Panc1 (cell line): Measurements from ENCODE around the gene MED13L. TPM values are rescaled to one million over a fixed set of nuclear protein-coding genes. Genes with fewer than 3 reads are reported as not detected.

Source experiments
- ATAC-seq: fragments of 200-7000 bp; cut with Tn5 transposase; 2 replicates; pipeline ENCODE4 v1.9.1; 2020; ENCODE audit warnings: mild to moderate bottlenecking, moderate library complexity
- BruUV-seq: library from RNA; stranded (reverse); fragments of 400-500 nt; replicated peaks from 2 replicates; lab custom pipeline; 2021; lab: Mats Ljungman, UMichigan
- CTCF ChIA-PET: fragments of 300-600 bp; sonication (Branson Sonifier 250); formaldehyde crosslinking; loops from one replicate; lab custom pipeline; 2022; ENCODE audit warnings: antibody characterized with exemption; lab: Charles Lee
- POLR2A ChIA-PET: fragments of 300-600 bp; sonication (Branson Sonifier 250); formaldehyde crosslinking; loops from one replicate; lab custom pipeline; 2022; ENCODE audit warnings: antibody characterized with exemption; lab: Charles Lee
- DNase-seq: peaks from one replicate; pipeline ENCODE4 v3.0.0-alpha.2; 2010; ENCODE audit warnings: low read depth, low spot score
- H3K27ac ChIP-seq: 2 replicates; pipeline ENCODE4 v1.5.1; 2011; ENCODE audit warnings: mild to moderate bottlenecking, low read length, inconsistent platforms
- H3K27me3 ChIP-seq: fragments of 200-500 bp; sonication (Bioruptor generic); 2 replicates; pipeline ENCODE4 v1.6.0; 2014; ENCODE audit warnings: low read length, inconsistent platforms; ENCODE audit not compliant: control insufficient read depth, insufficient read depth
- H3K36me3 ChIP-seq: fragments of 200-500 bp; sonication (Bioruptor generic); 2 replicates; pipeline ENCODE4 v1.5.1; 2014; ENCODE audit warnings: inconsistent platforms, mild to moderate bottlenecking, low read length, moderate library complexity; ENCODE audit not compliant: control insufficient read depth, insufficient read depth
- H3K4me1 ChIP-seq: 2 replicates; pipeline ENCODE4 v1.5.1; 2011; ENCODE audit warnings: inconsistent platforms, mild to moderate bottlenecking, low read length, moderate library complexity; ENCODE audit not compliant: control insufficient read depth, insufficient read depth
- H3K4me3 ChIP-seq, 2 experiments: 2 replicates each; pipeline ENCODE4 v1.5.1; 2011 to 2012; ENCODE audit warnings: low read depth in 2 of 2, low read length in 2 of 2, mild to moderate bottlenecking in 2 of 2, inconsistent platforms in 1 of 2, moderate library complexity in 1 of 2
- H3K9me3 ChIP-seq: fragments of 200-500 bp; sonication (Bioruptor generic); 2 replicates; pipeline ENCODE4 v1.5.1; 2014; ENCODE audit warnings: low read depth, mild to moderate bottlenecking, inconsistent platforms, low read length, moderate library complexity; ENCODE audit not compliant: control insufficient read depth, insufficient read depth
- POLR2AphosphoS5 ChIP-seq: IDR thresholded peaks from 2 replicates; pipeline ENCODE4 v1.6.1; 2012; ENCODE audit warnings: mild to moderate bottlenecking, low read depth, low read length, moderate library complexity
- SIN3A ChIP-seq: IDR thresholded peaks from 2 replicates; pipeline ENCODE4 v1.6.1; 2012; ENCODE audit warnings: low read depth, mild to moderate bottlenecking, low read length, moderate library complexity, borderline replicate concordance; ENCODE audit not compliant: insufficient read depth
- TCF7L2 ChIP-seq: IDR thresholded peaks from 2 replicates; pipeline ENCODE4 v1.6.1; 2011; ENCODE audit warnings: mild to moderate bottlenecking, low read depth, low read length, inconsistent platforms
- in situ Hi-C: cut with HindIII; loops from 2 replicates; pipeline ENCODE4 v1.10.0; 2016; ENCODE audit warnings: low sequenced_read_pairs, low pct_unique_long_range_greater_than_20kb
- intact Hi-C: fragments of 100-400 bp; cut with micrococcal nuclease; formaldehyde crosslinking; loops from one replicate; pipeline ENCODE4 v1.10.0; 2022; ENCODE audit not compliant: unreplicated experiment
- total RNA-seq: library from RNA; stranded (reverse); gene quantifications from one replicate; pipeline ENCODE4 v1.2.1, GENCODE V29; 2021; ENCODE audit not compliant: unreplicated experiment
- TF ChIP-seq, protein P1 (sequence below): fragments of 450-650 bp; IDR thresholded peaks from 2 replicates; pipeline ENCODE4 v1.5.1; 2017; ENCODE audit warnings: mild to moderate bottlenecking
- TF ChIP-seq, protein P2 (sequence below), 2 experiments: IDR thresholded peaks; 2 replicates each; pipeline ENCODE4 v1.6.1; 2011 to 2012; ENCODE audit warnings: low read depth in 2 of 2, control low read depth in 1 of 2, low read length in 1 of 2, mild to moderate bottlenecking in 1 of 2, moderate library complexity in 1 of 2; ENCODE audit not compliant: insufficient read depth in 1 of 2

MED13L gene
- total RNA-seq, 1 experiment from 2014 or later: 170 TPM

DNA sequence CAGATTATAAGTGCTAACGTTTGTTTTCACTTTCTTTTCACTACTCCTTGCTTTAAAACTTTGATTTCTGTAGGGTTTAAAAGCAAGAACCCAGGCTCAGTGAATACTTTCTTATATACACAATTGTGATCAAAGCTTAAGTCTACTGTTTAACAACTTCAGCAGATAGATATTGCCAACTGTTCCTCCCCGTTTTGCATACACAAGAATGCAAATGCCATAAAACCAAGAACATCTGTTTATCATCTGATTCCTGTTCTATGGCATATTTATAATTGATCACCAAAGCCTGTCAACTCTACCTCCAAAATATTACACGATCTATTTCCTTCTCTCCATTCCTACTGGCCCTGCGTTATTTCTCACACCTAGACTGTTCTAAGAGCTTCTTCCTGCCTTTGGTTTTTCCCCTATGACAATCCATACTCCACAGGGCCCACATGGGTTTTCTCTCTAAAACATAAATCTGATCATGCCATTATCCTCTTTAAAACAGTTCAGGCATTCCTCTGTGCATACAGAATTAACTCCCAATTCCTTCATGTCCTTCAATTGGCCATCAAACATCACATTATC is 15.9 kb downstream of the MED13L start:
- intact Hi-C loops: no loop called here
- Histone ChIP-seq H3K4me3 (no peak overlapping the region), H3K27me3 (no peaks in the 10 kb centered on the region), H3K4me1 (peaks cover 95% of the 10 kb centered on the region), H3K27ac (peak overlapping the region; percentile 3; the same call in 1 of the 2 replicates), H3K9me3 (no peaks in the 10 kb centered on the region), H3K36me3 (no peaks in the 10 kb centered on the region; the same call in 1 of the 2 replicates)
- TF ChIP-seq POLR2AphosphoS5 (no peak), SIN3A (no peak), TCF7L2 (no peak)
- TF ChIP-seq, protein P1, sequence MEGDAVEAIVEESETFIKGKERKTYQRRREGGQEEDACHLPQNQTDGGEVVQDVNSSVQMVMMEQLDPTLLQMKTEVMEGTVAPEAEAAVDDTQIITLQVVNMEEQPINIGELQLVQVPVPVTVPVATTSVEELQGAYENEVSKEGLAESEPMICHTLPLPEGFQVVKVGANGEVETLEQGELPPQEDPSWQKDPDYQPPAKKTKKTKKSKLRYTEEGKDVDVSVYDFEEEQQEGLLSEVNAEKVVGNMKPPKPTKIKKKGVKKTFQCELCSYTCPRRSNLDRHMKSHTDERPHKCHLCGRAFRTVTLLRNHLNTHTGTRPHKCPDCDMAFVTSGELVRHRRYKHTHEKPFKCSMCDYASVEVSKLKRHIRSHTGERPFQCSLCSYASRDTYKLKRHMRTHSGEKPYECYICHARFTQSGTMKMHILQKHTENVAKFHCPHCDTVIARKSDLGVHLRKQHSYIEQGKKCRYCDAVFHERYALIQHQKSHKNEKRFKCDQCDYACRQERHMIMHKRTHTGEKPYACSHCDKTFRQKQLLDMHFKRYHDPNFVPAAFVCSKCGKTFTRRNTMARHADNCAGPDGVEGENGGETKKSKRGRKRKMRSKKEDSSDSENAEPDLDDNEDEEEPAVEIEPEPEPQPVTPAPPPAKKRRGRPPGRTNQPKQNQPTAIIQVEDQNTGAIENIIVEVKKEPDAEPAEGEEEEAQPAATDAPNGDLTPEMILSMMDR: no peak
- TF ChIP-seq, protein P2, sequence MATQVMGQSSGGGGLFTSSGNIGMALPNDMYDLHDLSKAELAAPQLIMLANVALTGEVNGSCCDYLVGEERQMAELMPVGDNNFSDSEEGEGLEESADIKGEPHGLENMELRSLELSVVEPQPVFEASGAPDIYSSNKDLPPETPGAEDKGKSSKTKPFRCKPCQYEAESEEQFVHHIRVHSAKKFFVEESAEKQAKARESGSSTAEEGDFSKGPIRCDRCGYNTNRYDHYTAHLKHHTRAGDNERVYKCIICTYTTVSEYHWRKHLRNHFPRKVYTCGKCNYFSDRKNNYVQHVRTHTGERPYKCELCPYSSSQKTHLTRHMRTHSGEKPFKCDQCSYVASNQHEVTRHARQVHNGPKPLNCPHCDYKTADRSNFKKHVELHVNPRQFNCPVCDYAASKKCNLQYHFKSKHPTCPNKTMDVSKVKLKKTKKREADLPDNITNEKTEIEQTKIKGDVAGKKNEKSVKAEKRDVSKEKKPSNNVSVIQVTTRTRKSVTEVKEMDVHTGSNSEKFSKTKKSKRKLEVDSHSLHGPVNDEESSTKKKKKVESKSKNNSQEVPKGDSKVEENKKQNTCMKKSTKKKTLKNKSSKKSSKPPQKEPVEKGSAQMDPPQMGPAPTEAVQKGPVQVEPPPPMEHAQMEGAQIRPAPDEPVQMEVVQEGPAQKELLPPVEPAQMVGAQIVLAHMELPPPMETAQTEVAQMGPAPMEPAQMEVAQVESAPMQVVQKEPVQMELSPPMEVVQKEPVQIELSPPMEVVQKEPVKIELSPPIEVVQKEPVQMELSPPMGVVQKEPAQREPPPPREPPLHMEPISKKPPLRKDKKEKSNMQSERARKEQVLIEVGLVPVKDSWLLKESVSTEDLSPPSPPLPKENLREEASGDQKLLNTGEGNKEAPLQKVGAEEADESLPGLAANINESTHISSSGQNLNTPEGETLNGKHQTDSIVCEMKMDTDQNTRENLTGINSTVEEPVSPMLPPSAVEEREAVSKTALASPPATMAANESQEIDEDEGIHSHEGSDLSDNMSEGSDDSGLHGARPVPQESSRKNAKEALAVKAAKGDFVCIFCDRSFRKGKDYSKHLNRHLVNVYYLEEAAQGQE (IDR thresholded peaks at IDR 0.05; ENCODE audit: insufficient read depth in 1 of 2, low read depth in 2 of 2, low read length in 1 of 2): no peak
- no peak for ATAC-seq
- ChIA-PET POLR2A (no interaction called here), CTCF (interaction anchor here (0.7 kb wide), 1 partner anchor 712 kb away, joined by 7 read pairs; no protein-coding TSS in a partner anchor)
- DNase-seq: no peak
- BruUV-seq: no TSS peak
- in situ Hi-C loops: no loop called here

DNA sequence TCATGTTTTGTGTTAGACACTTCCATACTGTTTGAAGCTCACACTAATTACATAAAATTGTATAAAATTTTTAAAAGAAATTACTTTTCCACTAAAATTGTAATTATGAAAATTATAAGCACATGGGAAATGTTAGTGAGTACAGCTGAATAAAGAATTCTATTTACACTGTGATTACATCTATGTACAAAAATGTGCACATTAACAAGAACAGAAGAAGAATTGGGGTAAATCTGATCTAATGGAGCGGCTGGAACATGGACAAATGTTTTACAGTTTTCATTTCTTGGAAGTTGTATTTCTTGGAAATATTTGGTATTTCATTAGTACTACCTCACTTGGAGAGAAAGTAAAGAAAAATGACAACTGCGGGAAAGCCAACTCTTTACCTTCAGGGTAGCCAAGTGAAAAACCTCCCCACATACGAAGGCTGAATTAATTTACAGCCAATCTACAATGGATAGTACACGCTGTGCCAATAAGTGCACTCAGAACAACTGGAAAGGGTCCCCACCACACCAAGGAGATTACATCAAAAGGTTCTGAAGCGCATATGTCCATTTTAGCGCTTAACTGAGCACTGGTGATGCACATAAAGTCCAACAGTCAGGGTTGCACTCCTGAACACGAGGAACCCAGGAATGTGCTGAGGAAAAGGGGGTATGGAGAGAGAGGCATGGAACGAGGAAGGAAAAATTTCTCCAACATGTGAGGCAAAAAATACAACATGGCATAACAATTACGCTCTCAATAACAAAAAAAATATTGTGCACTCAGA is 17.5 kb downstream of the MED13L start:
- ChIA-PET CTCF (no interaction called here), POLR2A (no interaction called here)
- ATAC-seq (no peak), DNase-seq (no peak)
- H3K27me3 ChIP-seq: no peaks in the 10 kb centered on the region
- peak overlapping the region; percentile 8; the same call in 1 of the 2 replicates for H3K27ac ChIP-seq
- peaks cover 89% of the 10 kb centered on the region for H3K4me1 ChIP-seq
- no peaks in the 10 kb centered on the region; the same call in 1 of the 2 replicates for H3K36me3 ChIP-seq
- BruUV-seq: no TSS peak
- in situ Hi-C loops (no loop called here), intact Hi-C loops (no loop called here)
- H3K9me3 ChIP-seq: no peaks in the 10 kb centered on the region
- H3K4me3 ChIP-seq: no peak overlapping the region
- TF ChIP-seq, protein P1: no peak
- TF ChIP-seq POLR2AphosphoS5 (no peak), TCF7L2 (no peak), SIN3A (no peak)
- TF ChIP-seq, protein P2 (IDR thresholded peaks at IDR 0.05; ENCODE audit: insufficient read depth in 1 of 2, low read depth in 2 of 2, low read length in 1 of 2): no peak
